AG09309 (cell line): ENCODE measurements around the gene IRX6.

Experiments used
- DNase-seq: peaks from one replicate; pipeline ENCODE4 v3.0.0-alpha.2; 2010; ENCODE audit warnings: low read depth
- H3K4me3 ChIP-seq: 2 replicates; pipeline ENCODE4 v1.5.1; 2011; ENCODE audit warnings: mild to moderate bottlenecking, low read depth, low read length, moderate library complexity; ENCODE audit not compliant: control insufficient read depth
- TF ChIP-seq, protein P1 (sequence below): IDR thresholded peaks from 2 replicates; pipeline ENCODE4 v1.5.1; 2011; ENCODE audit warnings: mild to moderate bottlenecking, low read depth, low read length, inconsistent platforms; ENCODE audit not compliant: insufficient read depth, control insufficient read depth; ENCODE audit errors: missing control alignments

IRX6 gene

GRCh38 chr16:55359946-55360345 is 35.9 kb downstream of the IRX6 start:
- TF ChIP-seq, protein P1, sequence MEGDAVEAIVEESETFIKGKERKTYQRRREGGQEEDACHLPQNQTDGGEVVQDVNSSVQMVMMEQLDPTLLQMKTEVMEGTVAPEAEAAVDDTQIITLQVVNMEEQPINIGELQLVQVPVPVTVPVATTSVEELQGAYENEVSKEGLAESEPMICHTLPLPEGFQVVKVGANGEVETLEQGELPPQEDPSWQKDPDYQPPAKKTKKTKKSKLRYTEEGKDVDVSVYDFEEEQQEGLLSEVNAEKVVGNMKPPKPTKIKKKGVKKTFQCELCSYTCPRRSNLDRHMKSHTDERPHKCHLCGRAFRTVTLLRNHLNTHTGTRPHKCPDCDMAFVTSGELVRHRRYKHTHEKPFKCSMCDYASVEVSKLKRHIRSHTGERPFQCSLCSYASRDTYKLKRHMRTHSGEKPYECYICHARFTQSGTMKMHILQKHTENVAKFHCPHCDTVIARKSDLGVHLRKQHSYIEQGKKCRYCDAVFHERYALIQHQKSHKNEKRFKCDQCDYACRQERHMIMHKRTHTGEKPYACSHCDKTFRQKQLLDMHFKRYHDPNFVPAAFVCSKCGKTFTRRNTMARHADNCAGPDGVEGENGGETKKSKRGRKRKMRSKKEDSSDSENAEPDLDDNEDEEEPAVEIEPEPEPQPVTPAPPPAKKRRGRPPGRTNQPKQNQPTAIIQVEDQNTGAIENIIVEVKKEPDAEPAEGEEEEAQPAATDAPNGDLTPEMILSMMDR, result no peak
- no peak for DNase-seq
- H3K4me3 ChIP-seq, result no peak overlapping the region

DNA sequence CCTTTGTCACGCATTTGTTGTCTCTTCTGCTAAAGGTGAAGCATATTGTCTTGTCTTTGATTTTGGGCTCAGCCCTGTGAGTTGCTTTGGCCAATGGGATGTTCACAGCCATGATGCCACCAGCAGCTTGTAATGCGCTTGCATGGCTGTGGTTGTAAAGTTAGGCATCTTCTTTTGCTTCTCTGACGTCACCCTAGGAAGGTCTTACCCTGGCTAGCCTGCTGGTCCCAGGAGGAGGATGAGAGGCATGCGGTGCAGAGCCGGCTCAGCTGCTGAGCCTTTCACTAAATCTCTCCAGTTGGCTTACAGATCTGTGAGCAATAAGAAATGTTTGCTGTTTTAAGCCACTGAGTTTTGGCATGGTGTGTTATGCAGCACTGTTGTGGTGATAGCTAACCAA is 40.8 kb downstream of the IRX6 start:
- TF ChIP-seq, protein P1, result no peak
- no peak overlapping the region for H3K4me3 ChIP-seq

DNA sequence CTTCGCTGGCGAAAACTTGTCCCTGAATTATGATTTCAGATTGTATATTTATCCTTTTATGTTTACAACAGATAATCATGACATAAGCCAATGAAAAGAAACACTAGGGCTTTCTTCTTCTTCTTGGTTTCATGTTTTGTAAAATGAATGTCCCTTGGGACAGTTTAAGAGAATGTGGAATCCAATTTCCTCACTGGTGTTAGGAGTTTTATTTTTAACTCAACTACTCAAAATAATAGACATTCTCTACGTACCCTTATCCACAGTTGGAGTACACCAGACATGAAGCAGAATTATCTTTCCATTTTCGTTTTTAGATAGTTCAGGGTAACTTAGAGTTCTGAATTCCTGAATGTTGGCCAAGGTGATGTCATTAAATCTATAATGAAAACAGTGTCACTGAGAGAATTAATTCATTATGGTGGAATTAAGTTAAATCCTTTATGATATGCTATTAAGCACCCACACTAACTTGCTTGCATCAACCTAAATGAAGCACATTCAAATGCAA is 43.4 kb downstream of the IRX6 start:
- no peak overlapping the region for H3K4me3 ChIP-seq
- peak; percentile 27 for DNase-seq
- TF ChIP-seq, protein P1, result no peak

More for the DNA sequence above, 40.8 kb downstream of the IRX6 start:
- DNase-seq, result no peak

- peak; percentile 77 for DNase-seq
- TF ChIP-seq, protein P1, result no peak
- no peak overlapping the region for H3K4me3 ChIP-seq
Measured at GRCh38 chr16:55367866-55368603, 44.0 kb downstream of the IRX6 start.

- TF ChIP-seq, protein P1, result no peak
- DNase-seq, result no peak
- H3K4me3 ChIP-seq, result no peak overlapping the region
Measured at GRCh38 chr16:55369151-55369550, 45.1 kb downstream of the IRX6 start.

- TF ChIP-seq, protein P1, result peak; percentile 78
- peak; percentile 14 for DNase-seq
- H3K4me3 ChIP-seq, result peak overlapping the region; percentile 3
Measured at GRCh38 chr16:55370762-55371482, 46.9 kb downstream of the IRX6 start.
